Karpas-422 (cell line): ENCODE data around the gene C7orf33. TPM values are rescaled to one million over a fixed set of nuclear protein-coding genes. Genes with fewer than 3 reads are reported as not detected.
"Not testable (repeated sequence)": the region's sequence is repeated elsewhere in the genome, so short reads cannot be mapped to it uniquely, and the experiment has no call there.

ENCODE experiments used
- DNase-seq: peaks from one replicate; pipeline ENCODE4 v3.0.0-alpha.2; 2015
- H2AFZ ChIP-seq: fragments of 200-600 bp; sonication (generic); 2 replicates; pipeline ENCODE4 v1.6.1; 2014; ENCODE audit warnings: antibody characterized with exemption, low read length, mixed read lengths
- H3K27ac ChIP-seq: fragments of 200-600 bp; sonication (generic); 2 replicates; pipeline ENCODE4 v1.5.1; 2014; ENCODE audit warnings: mild to moderate bottlenecking, low read length, moderate library complexity
- H3K27me3 ChIP-seq: fragments of 200-600 bp; sonication (generic); 2 replicates; pipeline ENCODE4 v1.6.1; 2014; ENCODE audit warnings: low read length, mixed read lengths
- H3K36me3 ChIP-seq: fragments of 200-600 bp; sonication (generic); 2 replicates; pipeline ENCODE4 v1.6.1; 2014; ENCODE audit warnings: low read length, mixed read lengths; ENCODE audit not compliant: insufficient read depth
- H3K4me1 ChIP-seq: fragments of 200-600 bp; sonication (generic); 2 replicates; pipeline ENCODE4 v1.6.1; 2014; ENCODE audit warnings: mild to moderate bottlenecking, low read length, mixed read lengths
- H3K4me2 ChIP-seq: fragments of 200-600 bp; sonication (generic); 2 replicates; pipeline ENCODE4 v1.6.1; 2014; ENCODE audit warnings: low read length, low read depth, mild to moderate bottlenecking; ENCODE audit not compliant: poor library complexity, severe bottlenecking
- H3K4me3 ChIP-seq: fragments of 200-600 bp; sonication (generic); 2 replicates; pipeline ENCODE4 v1.5.1; 2014; ENCODE audit warnings: mild to moderate bottlenecking, antibody characterized with exemption, low read length, mixed read lengths
- H3K79me2 ChIP-seq: fragments of 200-600 bp; sonication (generic); 2 replicates; pipeline ENCODE4 v1.6.1; 2014; ENCODE audit warnings: mild to moderate bottlenecking, low read length, mixed read lengths
- H3K9ac ChIP-seq: fragments of 200-600 bp; sonication (generic); 2 replicates; pipeline ENCODE4 v1.6.0; 2014; ENCODE audit warnings: low read length
- H3K9me2 ChIP-seq: fragments of 200-600 bp; sonication (generic), shearing (Covaris generic); replicated peaks from 2 replicates; pipeline ENCODE4 v1.6.0; 2014; ENCODE audit warnings: mild to moderate bottlenecking, low read length, moderate library complexity; ENCODE audit not compliant: insufficient read depth
- H3K9me3 ChIP-seq: fragments of 300-700, 200-600 bp; sonication (generic); 2 replicates; pipeline ENCODE4 v1.6.1; 2014; ENCODE audit warnings: low read length, mixed read lengths
- H4K20me1 ChIP-seq: fragments of 200-600 bp; sonication (generic); 2 replicates; pipeline ENCODE4 v1.6.1; 2014; ENCODE audit warnings: mild to moderate bottlenecking, antibody characterized with exemption, low read length, low read depth; ENCODE audit not compliant: insufficient read depth
- total RNA-seq: library from RNA; depleted of rRNA; stranded (reverse); fragments of >200 nt; shearing (Covaris generic); gene quantifications from 2 replicates; pipeline ENCODE4 v1.2.3, GENCODE V29; 2014; ENCODE audit warnings: low replicate concordance

The C7orf33 gene
- total RNA-seq, 1 experiment from 2014 or later, result not detected

DNA sequence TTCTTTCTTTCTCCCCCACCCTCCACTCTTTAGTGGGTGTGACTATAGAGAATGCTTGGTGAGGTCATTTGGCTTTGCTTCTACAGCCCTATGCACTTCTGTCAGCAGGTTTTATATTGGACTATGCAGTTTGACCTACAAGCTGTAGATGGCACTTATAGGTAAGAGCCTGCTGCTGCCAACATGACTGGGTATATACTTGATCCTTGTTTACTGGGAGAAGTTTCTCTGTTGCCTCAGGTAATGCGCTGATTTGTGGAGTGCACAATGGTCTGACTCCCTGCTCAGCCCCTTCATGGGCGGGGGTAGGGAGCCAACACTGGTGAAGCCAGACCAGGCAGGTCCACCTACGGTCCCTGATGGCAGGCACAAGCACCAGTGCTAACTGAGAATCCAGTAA, 33.7 kb upstream of the C7orf33 start:
- no peak overlapping the region for H3K27ac ChIP-seq

DNA sequence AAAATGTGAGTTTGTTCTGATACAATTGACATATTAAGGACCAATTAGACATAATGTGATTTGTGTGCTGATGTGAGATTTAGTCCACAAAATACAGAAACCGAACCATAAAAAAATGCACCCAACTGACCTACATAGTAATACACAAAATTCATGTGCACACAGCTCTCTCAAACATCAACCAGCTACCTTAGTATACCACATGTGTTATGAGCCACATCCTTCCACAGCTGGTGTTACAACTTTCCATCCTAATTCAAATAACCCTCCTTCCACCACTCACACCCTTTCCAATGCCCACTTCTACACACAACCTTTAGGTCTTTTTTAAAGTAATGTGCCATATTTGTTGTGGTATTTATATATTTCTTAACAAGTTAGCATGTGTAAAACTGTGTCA, 31.7 kb upstream of the C7orf33 start:
- Histone ChIP-seq H2AFZ (no peak overlapping the region), H3K9ac (no peak overlapping the region), H3K9me3 (no peaks in the 10 kb centered on the region), H4K20me1 (no peaks in the 10 kb centered on the region), H3K4me3 (no peak overlapping the region), H3K36me3 (no peaks in the 10 kb centered on the region), H3K27ac (no peak overlapping the region), H3K9me2 (no peaks in the 10 kb centered on the region), H3K27me3 (no peaks in the 10 kb centered on the region), H3K79me2 (no peaks in the 10 kb centered on the region), H3K4me2 (no peak overlapping the region), H3K4me1 (no peaks in the 10 kb centered on the region)
- no peak for DNase-seq

More for the DNA sequence above, 33.7 kb upstream of the C7orf33 start:
- H2AFZ ChIP-seq, result no peak overlapping the region
- no peaks in the 10 kb centered on the region for H3K4me1 ChIP-seq
- no peaks in the 10 kb centered on the region for H3K79me2 ChIP-seq
- no peaks in the 10 kb centered on the region for H4K20me1 ChIP-seq
- no peak overlapping the region for H3K4me3 ChIP-seq
- H3K9me3 ChIP-seq, result no peaks in the 10 kb centered on the region
- peak; percentile 51 for DNase-seq
- H3K9me2 ChIP-seq, result no peaks in the 10 kb centered on the region
- H3K36me3 ChIP-seq, result no peaks in the 10 kb centered on the region
- no peaks in the 10 kb centered on the region for H3K27me3 ChIP-seq
- H3K4me2 ChIP-seq, result no peak overlapping the region
- no peak overlapping the region for H3K9ac ChIP-seq

DNA sequence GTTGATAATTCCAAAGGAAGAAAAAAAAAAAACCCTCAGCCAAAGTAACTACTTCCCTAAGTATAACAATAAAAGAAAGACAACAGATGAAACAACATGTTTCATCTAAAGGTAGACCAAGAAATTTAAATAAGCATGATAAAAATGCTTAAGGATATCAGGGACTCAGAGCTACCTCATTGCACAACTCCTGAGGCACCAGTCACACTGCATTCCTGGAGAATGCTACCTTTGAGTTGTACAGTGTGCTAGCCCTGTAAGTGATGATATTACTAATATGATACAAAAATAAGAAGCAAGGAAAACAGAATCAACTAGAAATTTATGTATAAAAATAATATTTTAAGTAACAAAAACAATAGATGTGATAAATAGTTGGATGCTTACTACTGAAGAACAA, 29.5 kb upstream of the C7orf33 start:
- Histone ChIP-seq H3K27me3 (no peaks in the 10 kb centered on the region), H3K9ac (no peak overlapping the region), H3K36me3 (no peaks in the 10 kb centered on the region), H3K4me3 (no peak overlapping the region), H3K4me1 (peaks cover 11% of the 10 kb centered on the region), H2AFZ (no peak overlapping the region), H3K4me2 (no peak overlapping the region), H3K27ac (no peak overlapping the region), H3K9me3 (no peaks in the 10 kb centered on the region), H4K20me1 (no peaks in the 10 kb centered on the region), H3K9me2 (no peaks in the 10 kb centered on the region), H3K79me2 (no peaks in the 10 kb centered on the region)
- no peak for DNase-seq

DNA sequence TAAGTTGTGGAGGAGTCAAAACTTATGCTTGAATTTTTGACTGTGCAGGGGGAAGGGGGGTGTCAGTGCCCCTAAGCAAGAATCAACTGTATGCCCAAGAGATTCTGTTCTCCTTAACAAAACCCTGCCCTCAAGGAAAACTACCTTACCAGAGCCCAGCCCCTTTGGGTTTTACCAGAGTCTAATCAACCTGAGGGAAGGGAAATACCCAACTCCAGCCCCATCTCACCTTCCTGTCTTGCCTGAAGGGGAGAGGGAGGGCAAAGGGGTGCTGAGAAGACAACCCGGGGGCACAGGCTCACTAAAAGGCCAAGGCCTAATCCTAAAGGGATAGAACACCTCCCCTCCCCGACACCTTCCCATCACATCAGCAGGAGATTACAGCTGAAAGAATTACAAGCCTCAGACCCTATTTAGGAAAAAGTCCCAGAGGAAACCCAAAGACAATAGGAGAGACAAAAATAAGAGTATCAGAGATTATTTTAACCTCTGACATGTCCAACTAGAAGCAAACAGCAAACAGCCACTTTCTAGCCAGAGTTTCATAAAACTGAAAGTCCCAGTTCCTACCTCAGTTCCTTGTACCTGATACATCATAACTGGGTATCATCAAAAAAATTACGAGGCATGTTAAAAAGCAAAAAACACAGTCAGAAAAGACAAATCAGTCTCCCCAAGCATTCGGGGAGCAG, 26.8 kb upstream of the C7orf33 start:
- Histone ChIP-seq H3K4me2 (peak overlapping the region; percentile 17), H3K79me2 (no peaks in the 10 kb centered on the region), H3K27me3 (no peaks in the 10 kb centered on the region), H3K9ac (no peak overlapping the region), H3K36me3 (no peaks in the 10 kb centered on the region), H4K20me1 (no peaks in the 10 kb centered on the region), H3K9me2 (no peaks in the 10 kb centered on the region), H2AFZ (no peak overlapping the region), H3K27ac (no peak overlapping the region), H3K4me3 (no peak overlapping the region), H3K9me3 (no peaks in the 10 kb centered on the region), H3K4me1 (peaks cover 11% of the 10 kb centered on the region)
- no peak for DNase-seq

DNA sequence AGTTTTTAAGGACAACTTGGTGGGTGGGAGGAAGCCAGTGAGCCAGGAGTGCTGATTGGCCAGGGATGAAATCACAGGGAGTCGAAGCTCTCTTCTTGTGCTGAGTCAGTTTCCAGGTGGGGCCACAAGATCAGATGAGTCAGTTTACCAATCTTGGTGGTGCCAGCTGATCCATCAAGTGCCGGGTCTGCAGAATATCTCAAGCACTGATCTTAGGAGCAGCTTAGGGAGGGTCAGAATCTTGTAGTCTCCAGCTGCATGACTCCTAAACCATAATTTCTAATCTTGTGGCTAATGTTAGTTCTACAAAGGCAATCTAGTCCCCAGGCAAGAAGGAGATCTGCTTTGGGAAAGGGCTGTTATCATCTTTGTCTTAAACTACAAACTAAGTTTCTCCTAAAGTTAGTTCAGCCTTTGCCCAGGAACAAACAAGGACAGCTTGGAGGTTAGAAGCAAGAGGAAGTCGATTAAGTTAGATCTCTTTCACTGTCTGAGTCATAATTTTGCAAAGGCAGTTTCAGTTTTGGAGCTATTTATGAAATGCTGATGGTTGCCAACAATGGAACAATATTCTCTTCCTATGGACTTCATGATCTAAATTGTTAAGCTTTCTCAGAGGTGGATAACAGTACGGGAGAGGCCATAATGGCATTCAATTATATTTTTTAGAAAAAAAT, 26.2 kb upstream of the C7orf33 start:
- peaks cover 11% of the 10 kb centered on the region for H3K4me1 ChIP-seq
- peak overlapping the region; percentile 17 for H3K4me2 ChIP-seq
- H4K20me1 ChIP-seq, H2AFZ ChIP-seq, H3K79me2 ChIP-seq, H3K36me3 ChIP-seq, H3K4me3 ChIP-seq, H3K9ac ChIP-seq, H3K9me2 ChIP-seq, H3K27me3 ChIP-seq, H3K9me3 ChIP-seq, H3K27ac ChIP-seq, DNase-seq: not testable (repeated sequence)

DNA sequence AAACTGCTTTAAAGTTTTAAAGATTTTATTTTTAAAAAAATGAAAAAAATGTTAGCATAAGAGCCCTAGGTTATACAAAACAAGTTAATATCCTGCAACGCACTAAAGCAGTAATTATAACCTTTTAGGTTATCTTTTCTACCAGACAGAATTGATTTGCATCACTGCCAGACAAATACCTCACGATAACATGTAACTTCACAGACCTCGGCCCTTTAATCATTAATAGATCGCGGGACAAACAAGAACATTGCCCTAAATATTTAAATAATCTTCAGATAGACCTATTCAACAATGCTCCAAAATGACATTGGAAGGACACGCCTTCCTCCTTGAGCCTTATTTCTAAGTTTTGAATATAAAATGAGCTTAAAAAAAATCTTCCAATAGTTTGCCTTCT, 23.8 kb upstream of the C7orf33 start:
- no peak overlapping the region for H2AFZ ChIP-seq
- no peaks in the 10 kb centered on the region for H3K79me2 ChIP-seq
- no peak overlapping the region for H3K4me2 ChIP-seq
- H3K9me3 ChIP-seq, result no peaks in the 10 kb centered on the region
- H3K36me3 ChIP-seq, result no peaks in the 10 kb centered on the region
- peaks cover 11% of the 10 kb centered on the region for H3K4me1 ChIP-seq
- no peak overlapping the region for H3K9ac ChIP-seq
- H4K20me1 ChIP-seq, result no peaks in the 10 kb centered on the region
- H3K9me2 ChIP-seq, result no peaks in the 10 kb centered on the region
- no peak for DNase-seq
- no peak overlapping the region for H3K4me3 ChIP-seq
- no peaks in the 10 kb centered on the region for H3K27me3 ChIP-seq
- H3K27ac ChIP-seq, result no peak overlapping the region

DNA sequence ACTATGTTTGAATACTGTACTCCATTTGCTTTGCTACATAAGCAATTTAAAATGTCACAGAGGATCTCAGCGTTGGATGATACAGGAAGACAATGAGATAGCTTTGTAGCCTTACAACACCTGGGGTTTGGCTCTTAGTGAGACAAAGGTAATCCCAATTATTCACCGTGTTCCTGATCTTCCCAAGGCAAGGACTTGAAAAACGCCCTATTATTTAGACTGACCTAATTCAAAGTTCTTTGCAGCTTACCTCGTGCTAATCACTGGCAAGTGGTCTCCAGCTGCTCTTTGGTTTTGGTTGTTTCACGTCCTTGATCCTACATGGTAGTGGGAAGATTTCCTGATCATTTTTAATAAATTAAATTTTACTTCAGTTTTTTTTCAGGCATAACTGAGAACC, 23.0 kb upstream of the C7orf33 start:
- Histone ChIP-seq H3K4me1 (peaks cover 11% of the 10 kb centered on the region), H3K4me2 (no peak overlapping the region), H4K20me1 (no peaks in the 10 kb centered on the region), H2AFZ (no peak overlapping the region), H3K79me2 (no peaks in the 10 kb centered on the region), H3K27me3 (no peaks in the 10 kb centered on the region), H3K9ac (no peak overlapping the region), H3K4me3 (no peak overlapping the region), H3K27ac (no peak overlapping the region), H3K9me3 (no peaks in the 10 kb centered on the region), H3K9me2 (no peaks in the 10 kb centered on the region), H3K36me3 (no peaks in the 10 kb centered on the region)
- no peak for DNase-seq

DNA sequence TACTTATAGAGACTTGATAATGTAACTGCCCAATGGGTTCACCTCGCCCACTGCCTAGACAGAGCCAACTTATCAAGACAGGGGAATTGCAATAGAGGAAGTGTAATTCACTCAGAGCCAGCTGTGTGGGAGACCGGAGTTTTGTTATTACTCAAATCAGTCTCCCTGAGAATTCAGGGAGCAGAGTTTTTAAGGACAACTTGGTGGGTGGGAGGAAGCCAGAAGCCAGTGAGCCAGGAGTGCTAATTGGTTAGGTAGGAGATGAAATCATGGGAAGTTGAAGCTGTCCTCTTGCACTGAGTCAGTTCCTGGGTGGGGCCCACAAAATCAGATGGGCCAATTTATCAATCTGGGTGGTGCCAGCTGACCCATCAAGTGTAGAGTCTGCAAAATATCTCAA, 20.1 kb upstream of the C7orf33 start:
- Histone ChIP-seq H3K9me2 (no peaks in the 10 kb centered on the region), H3K27ac (no peak overlapping the region), H3K9ac (no peak overlapping the region), H3K4me1 (no peaks in the 10 kb centered on the region), H3K4me2 (no peak overlapping the region), H2AFZ (no peak overlapping the region), H3K36me3 (no peaks in the 10 kb centered on the region), H4K20me1 (no peaks in the 10 kb centered on the region), H3K79me2 (no peaks in the 10 kb centered on the region), H3K9me3 (no peaks in the 10 kb centered on the region), H3K27me3 (no peaks in the 10 kb centered on the region), H3K4me3 (no peak overlapping the region)
- no peak for DNase-seq
